Iris pigment epithelial cell (primary cell): ENCODE data around the gene SPON1.

Experiments
- DNase-seq: peaks from one replicate; pipeline ENCODE4 v3.0.0-alpha.2; 2011; ENCODE audit warnings: low read depth

Gene SPON1

GRCh38 chr11:14190992-14191778 is 228.7 kb downstream of the SPON1 start:
- DNase-seq, result no peak

- no peak for DNase-seq
Observed at GRCh38 chr11:14193644-14194043, 231.1 kb downstream of the SPON1 start.

GRCh38 chr11:14202251-14203196 is 240.0 kb downstream of the SPON1 start:
- no peak for DNase-seq

GRCh38 chr11:14203321-14203720 is 240.8 kb downstream of the SPON1 start:
- no peak for DNase-seq

GRCh38 chr11:14212986-14213385 is 250.5 kb downstream of the SPON1 start:
- no peak for DNase-seq

- no peak for DNase-seq
Observed at GRCh38 chr11:14218728-14219127, 256.2 kb downstream of the SPON1 start.

GRCh38 chr11:14223636-14224288 is 261.2 kb downstream of the SPON1 start:
- DNase-seq, result no peak

GRCh38 chr11:14224395-14224794 is 261.9 kb downstream of the SPON1 start:
- no peak for DNase-seq

GRCh38 chr11:14225666-14226065 is 263.1 kb downstream of the SPON1 start:
- DNase-seq, result no peak

- DNase-seq, result no peak
Observed at GRCh38 chr11:14228356-14228755, 265.8 kb downstream of the SPON1 start.

- no peak for DNase-seq
Observed at GRCh38 chr11:14229472-14229871, 266.9 kb downstream of the SPON1 start.

GRCh38 chr11:14230407-14230806 is 267.9 kb downstream of the SPON1 start:
- DNase-seq, result no peak

- no peak for DNase-seq
Observed at GRCh38 chr11:14232652-14233051, 270.1 kb downstream of the SPON1 start.

GRCh38 chr11:14234446-14234845 is 271.9 kb downstream of the SPON1 start:
- DNase-seq, result no peak

- no peak for DNase-seq
Observed at GRCh38 chr11:14235701-14236100, 273.2 kb downstream of the SPON1 start.

GRCh38 chr11:14237444-14237961 is 275.0 kb downstream of the SPON1 start:
- DNase-seq, result no peak

- no peak for DNase-seq
Observed at GRCh38 chr11:14240221-14240620, 277.7 kb downstream of the SPON1 start.

- no peak for DNase-seq
Observed at GRCh38 chr11:14240951-14241350, 278.4 kb downstream of the SPON1 start.

- DNase-seq, result no peak
Observed at GRCh38 chr11:14242187-14242586, 279.7 kb downstream of the SPON1 start.

- DNase-seq, result no peak
Observed at GRCh38 chr11:14242733-14243132, 280.2 kb downstream of the SPON1 start.

- no peak for DNase-seq
Observed at GRCh38 chr11:14244926-14245325, 282.4 kb downstream of the SPON1 start.

GRCh38 chr11:14245444-14245843 is 282.9 kb downstream of the SPON1 start:
- DNase-seq, result no peak
